H1 (cell line): ENCODE results near the gene IL36B. TPM values are rescaled to one million over a fixed set of nuclear protein-coding genes. Genes with fewer than 3 reads are reported as not detected.

Experiments
- CTCF ChIA-PET: fragments of 300-600 bp; sonication (Branson Sonifier 250); formaldehyde crosslinking; loops from one replicate; lab custom pipeline; 2021; ENCODE audit not compliant: partially characterized antibody; lab: Charles Lee
- POLR2A ChIA-PET: fragments of 300-600 bp; sonication (Branson Sonifier 250); formaldehyde crosslinking; loops from one replicate; lab custom pipeline; 2021; ENCODE audit warnings: inconsistent platforms; ENCODE audit not compliant: partially characterized antibody; lab: Charles Lee
- DNase-seq, 2 experiments: peaks; one replicate each; pipeline versions ENCODE4 v3.0.0 to v3.0.0-alpha.2; 2010 to 2022; ENCODE audit warnings: low spot score in 2 of 2, low read depth in 1 of 2, mixed read lengths in 1 of 2
- FAIRE-seq: peaks from 2 replicates; lab custom pipeline; 2011; peaks lifted over from hg19 to GRCh38; lab: Jason Lieb, UNC
- H2AFZ ChIP-seq: 2 replicates; pipeline ENCODE4 v1.8.1; 2012; ENCODE audit warnings: low read length, inconsistent platforms
- H2AK5ac ChIP-seq: 2 replicates; pipeline ENCODE4 v1.6.1; 2013; ENCODE audit warnings: low read depth, low read length
- H2BK120ac ChIP-seq: replicated peaks from 2 replicates; pipeline ENCODE3; 2013; ENCODE audit warnings: low read depth, low read length, inconsistent platforms
- H2BK12ac ChIP-seq: 2 replicates; pipeline ENCODE4 v1.6.1; 2013; ENCODE audit warnings: low read depth, low read length
- H2BK15ac ChIP-seq: 2 replicates; pipeline ENCODE4 v1.6.1; 2013; ENCODE audit warnings: low read length
- H2BK20ac ChIP-seq: 2 replicates; pipeline ENCODE4 v1.6.1; 2013; ENCODE audit warnings: low read length
- H2BK5ac ChIP-seq: 2 replicates; pipeline ENCODE4 v1.6.1; 2013; ENCODE audit warnings: low read depth, low read length
- H3K14ac ChIP-seq: 2 replicates; pipeline ENCODE4 v1.6.1; 2013; ENCODE audit warnings: inconsistent platforms; ENCODE audit not compliant: insufficient read length
- H3K18ac ChIP-seq: 2 replicates; pipeline ENCODE4 v1.6.1; 2013; ENCODE audit warnings: low read length; ENCODE audit errors: extremely low read depth
- H3K23ac ChIP-seq: 2 replicates; pipeline ENCODE4 v1.6.1; 2013; ENCODE audit warnings: inconsistent platforms; ENCODE audit not compliant: insufficient read length
- H3K23me2 ChIP-seq: 2 replicates; pipeline ENCODE4 v1.6.1; 2013; ENCODE audit warnings: low read depth, low read length
- H3K27ac ChIP-seq: 2 replicates; pipeline ENCODE4 v1.6.1; 2011; ENCODE audit warnings: low read depth, low read length, inconsistent platforms
- H3K27me3 ChIP-seq, 4 experiments: replicated peaks in 1 of 4; 1 replicate in 1 of 4; 2 replicates in 3 of 4; pipeline versions ENCODE4 v1.6.1 to v1.8.1; 2011 to 2013; ENCODE audit warnings: low read length in 3 of 4, mild to moderate bottlenecking in 3 of 4, inconsistent platforms in 2 of 4, mixed read lengths in 2 of 4, moderate library complexity in 1 of 4; ENCODE audit not compliant: control insufficient read depth in 3 of 4, insufficient read depth in 3 of 4; ENCODE audit errors: extremely low read depth in 1 of 4
- H3K36me3 ChIP-seq, 4 experiments: 2 replicates each; pipeline versions ENCODE4 v1.6.1 to v1.8.1; 2011 to 2013; ENCODE audit warnings: mild to moderate bottlenecking in 4 of 4, low read length in 3 of 4, moderate library complexity in 2 of 4, control low read depth in 1 of 4, inconsistent platforms in 1 of 4; ENCODE audit not compliant: insufficient read depth in 4 of 4, control insufficient read depth in 2 of 4
- H3K4ac ChIP-seq: replicated peaks from 2 replicates; pipeline ENCODE3; 2013; ENCODE audit warnings: low read length, low read depth, mixed read lengths, inconsistent platforms; ENCODE audit not compliant: insufficient read length
- H3K4me1 ChIP-seq, 4 experiments: replicated peaks in 1 of 4; 1 replicate in 1 of 4; 2 replicates in 3 of 4; pipeline versions ENCODE4 v1.6.1 to v1.8.1; 2011 to 2013; ENCODE audit warnings: low read length in 3 of 4, inconsistent platforms in 2 of 4, mixed read lengths in 1 of 4; ENCODE audit not compliant: insufficient read depth in 4 of 4, control insufficient read depth in 3 of 4
- H3K4me2 ChIP-seq, 2 experiments: 2 replicates each; pipeline versions ENCODE4 v1.6.1 to v1.8.1; 2011 to 2013; ENCODE audit warnings: low read depth in 2 of 2, low read length in 2 of 2, control low read depth in 1 of 2, inconsistent platforms in 1 of 2, mild to moderate bottlenecking in 1 of 2; ENCODE audit not compliant: insufficient read depth in 1 of 2
- H3K4me3 ChIP-seq, 4 experiments: fragments of 200-600, 300-600 bp in 1 of 4; sonication (generic), shearing (Covaris generic), sonication (Bioruptor Twin) in 1 of 4; 2 replicates each; pipeline versions ENCODE4 v1.5.1 to v1.8.1; 2011 to 2016; ENCODE audit warnings: low read length in 4 of 4, low read depth in 3 of 4, control low read depth in 2 of 4, inconsistent platforms in 2 of 4, mild to moderate bottlenecking in 2 of 4, mixed read lengths in 1 of 4, moderate library complexity in 1 of 4; ENCODE audit not compliant: insufficient read depth in 2 of 4; ENCODE audit errors: extremely low read depth in 1 of 4
- H3K56ac ChIP-seq: replicated peaks from 2 replicates; pipeline ENCODE3; 2013; ENCODE audit warnings: low read depth, mild to moderate bottlenecking, mixed read lengths, low read length, inconsistent platforms; ENCODE audit not compliant: insufficient read length
- H3K79me1 ChIP-seq: 2 replicates; pipeline ENCODE4 v1.6.1; 2013; ENCODE audit warnings: low read depth, low read length, control low read depth
- H3K79me2 ChIP-seq, 2 experiments: 2 replicates each; pipeline versions ENCODE4 v1.6.1 to v1.8.1; 2012 to 2013; ENCODE audit warnings: low read length in 2 of 2, mild to moderate bottlenecking in 2 of 2, inconsistent platforms in 1 of 2; ENCODE audit not compliant: insufficient read depth in 2 of 2, control insufficient read depth in 1 of 2
- H3K9ac ChIP-seq, 4 experiments: replicated peaks in 1 of 4; 1 replicate in 1 of 4; 2 replicates in 3 of 4; pipeline versions ENCODE4 v1.6.1 to v1.8.1; 2011 to 2013; ENCODE audit warnings: low read depth in 3 of 4, low read length in 3 of 4, control low read depth in 2 of 4, mild to moderate bottlenecking in 2 of 4, moderate library complexity in 2 of 4, inconsistent platforms in 1 of 4; ENCODE audit errors: extremely low read depth in 1 of 4
- H3K9me3 ChIP-seq, 2 experiments: 2 replicates each; pipeline versions ENCODE4 v1.6.1 to v1.8.1; 2012 to 2013; ENCODE audit warnings: mild to moderate bottlenecking in 2 of 2, moderate library complexity in 2 of 2, control low read depth in 1 of 2, inconsistent platforms in 1 of 2, low read depth in 1 of 2, low read length in 1 of 2, mixed read lengths in 1 of 2; ENCODE audit not compliant: insufficient read depth in 2 of 2
- H4K20me1 ChIP-seq, 2 experiments: replicated peaks in 1 of 2; 2 replicates each; pipeline versions ENCODE3 to v1.8.1; 2011 to 2013; ENCODE audit warnings: inconsistent platforms in 2 of 2, low read length in 2 of 2, mild to moderate bottlenecking in 1 of 2; ENCODE audit not compliant: insufficient read depth in 2 of 2, control insufficient read depth in 1 of 2
- H4K5ac ChIP-seq: 2 replicates; pipeline ENCODE4 v1.6.1; 2013; ENCODE audit warnings: low read length, low read depth, mixed read lengths, inconsistent platforms; ENCODE audit not compliant: insufficient read length
- H4K8ac ChIP-seq: 2 replicates; pipeline ENCODE4 v1.8.0; 2013; ENCODE audit warnings: mild to moderate bottlenecking, moderate library complexity, low read length, inconsistent platforms; ENCODE audit not compliant: insufficient read depth; ENCODE audit errors: extremely low read depth
- H4K91ac ChIP-seq: replicated peaks from 2 replicates; pipeline ENCODE3; 2013; ENCODE audit warnings: low read length, mixed read lengths, inconsistent platforms; ENCODE audit not compliant: insufficient read length
- BACH1 ChIP-seq: IDR thresholded peaks from 2 replicates; pipeline ENCODE4 v1.6.1; 2012; ENCODE audit warnings: low read length, improper control_type of control experiment
- CREB1 ChIP-seq: IDR thresholded peaks from 2 replicates; pipeline ENCODE4 v1.6.1; 2012; ENCODE audit warnings: inconsistent platforms
- FOSL1 ChIP-seq: IDR thresholded peaks from 2 replicates; pipeline ENCODE4 v1.6.1; 2011; ENCODE audit warnings: mild to moderate bottlenecking, low read depth, low read length, moderate library complexity; ENCODE audit not compliant: insufficient read depth
- GABPA ChIP-seq: IDR thresholded peaks from 2 replicates; pipeline ENCODE4 v1.6.1; 2011; ENCODE audit warnings: mild to moderate bottlenecking, low read length, moderate library complexity, borderline replicate concordance; ENCODE audit not compliant: insufficient read depth
- JUN ChIP-seq: IDR thresholded peaks from 2 replicates; pipeline ENCODE4 v1.6.1; 2011; ENCODE audit warnings: low read depth, mild to moderate bottlenecking, improper control_type of control experiment, low read length
- NRF1 ChIP-seq: IDR thresholded peaks from 2 replicates; pipeline ENCODE4 v1.6.1; 2011; ENCODE audit warnings: mild to moderate bottlenecking, low read depth, low read length, improper control_type of control experiment
- POLR2A ChIP-seq, 2 experiments: IDR thresholded peaks; 1 replicate in 1 of 2; 2 replicates in 1 of 2; pipeline ENCODE4 v1.6.1; 2011; ENCODE audit warnings: low read depth in 2 of 2, low read length in 2 of 2, mild to moderate bottlenecking in 2 of 2; ENCODE audit errors: control extremely low read depth in 1 of 2
- POU5F1 ChIP-seq: IDR thresholded peaks from 2 replicates; pipeline ENCODE4 v1.6.1; 2011; ENCODE audit warnings: low read depth, mild to moderate bottlenecking, low read length, moderate library complexity
- RBBP5 ChIP-seq: IDR thresholded peaks from 2 replicates; pipeline ENCODE4 v1.7.1; 2012; ENCODE audit warnings: low read depth, mild to moderate bottlenecking, inconsistent platforms, low read length, moderate library complexity, borderline replicate concordance
- RNF2 ChIP-seq: fragments of 200-900, 300-1000 bp; sonication (generic); IDR thresholded peaks from 2 replicates; pipeline ENCODE4 v1.7.1; 2016; ENCODE audit warnings: borderline replicate concordance, low read depth, mild to moderate bottlenecking, antibody characterized with exemption, low read length; ENCODE audit not compliant: poor library complexity, severe bottlenecking; ENCODE audit errors: missing control alignments
- RXRA ChIP-seq: IDR thresholded peaks from 2 replicates; pipeline ENCODE4 v1.6.1; 2011; ENCODE audit warnings: low read depth, mild to moderate bottlenecking, low read length, moderate library complexity; ENCODE audit not compliant: insufficient read depth
- SRF ChIP-seq: IDR thresholded peaks from 2 replicates; pipeline ENCODE4 v1.6.1; 2011; ENCODE audit warnings: mild to moderate bottlenecking, low read depth, low read length, moderate library complexity
- SUZ12 ChIP-seq: fragments of 200-600 bp; sonication (generic); IDR thresholded peaks from 2 replicates; pipeline ENCODE4 v1.6.1; 2012; ENCODE audit warnings: mild to moderate bottlenecking, inconsistent platforms, low read length, moderate library complexity, mixed read lengths
- ZNF274 ChIP-seq: IDR thresholded peaks from 2 replicates; pipeline ENCODE4 v1.7.0; 2012; ENCODE audit warnings: low read length, borderline replicate concordance; ENCODE audit errors: extremely low read depth
- WGBS, 2 experiments: shearing (Covaris generic) in 1 of 2; methylation state at CpG; one replicate each; pipeline versions ENCODE4 v1.1.6 to v1.1.7; 2013 to 2015; ENCODE audit warnings: low lambda C conversion rate in 2 of 2, mixed read lengths in 2 of 2, inconsistent platforms in 1 of 2, low coverage in 1 of 2, missing lambda C conversion rate in 1 of 2; ENCODE audit not compliant: insufficient replicate concordance in 2 of 2, insufficient coverage in 1 of 2, insufficient read length in 1 of 2; ENCODE audit errors: extremely low coverage in 1 of 2, missing lambda C conversion rate in 1 of 2; 5-methylcytosine and 5-hydroxymethylcytosine counted together
- polyA plus RNA-seq, 7 experiments: library from polyadenylated mRNA; depleted of rRNA in 3 of 7; stranded (reverse) in 5 of 7; unstranded in 2 of 7; fragments of >200 nt in 5 of 7; fragments of 200-250 nt in 2 of 7; gene quantifications; 1 replicate in 5 of 7; 2 replicates in 1 of 7; 4 replicates in 1 of 7; pipeline versions ENCODE4 v1.2.1 to v1.2.3, GENCODE V29; 2011 to 2013; ENCODE audit warnings: missing spikeins in 2 of 7, mixed read lengths in 2 of 7
- total RNA-seq: library from RNA; stranded (reverse); fragmentation: NEBNext Ultra II Directional; extraction: Animal tissue kit (Norgen Biotek cat#: 25700); gene quantifications from 2 replicates; pipeline ENCODE4 v1.2.1, GENCODE V29; 2021

The IL36B gene
- total and polyA plus RNA-seq, 2 of the 8 experiments (the other 6 are each of a cell fraction or from before 2014, with no cell fraction given) = not detected

DNA sequence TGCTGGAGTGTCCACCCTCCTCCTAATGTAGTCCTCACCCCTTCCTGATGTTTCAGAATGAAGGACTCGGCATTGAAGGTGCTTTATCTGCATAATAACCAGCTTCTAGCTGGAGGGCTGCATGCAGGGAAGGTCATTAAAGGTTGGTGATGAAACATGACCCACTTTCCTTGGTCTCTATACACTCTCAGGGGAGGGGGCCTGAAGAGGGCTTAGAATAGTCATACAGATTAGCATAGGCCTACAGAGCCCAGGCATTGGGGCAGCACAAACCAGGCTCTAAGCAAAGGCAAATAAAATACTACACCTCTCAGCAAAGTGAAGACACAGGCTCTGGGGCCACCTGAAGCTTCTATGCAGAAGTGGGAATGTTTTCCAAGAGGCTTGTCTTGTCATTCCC, 8.1 kb upstream of the IL36B start:
- DNase-seq (no peak), FAIRE-seq (no peak)
- no peak overlapping the region for H3K9ac ChIP-seq
- H2BK12ac ChIP-seq = no peak overlapping the region
- no peak overlapping the region for H2BK15ac ChIP-seq
- H2BK5ac ChIP-seq = no peak overlapping the region
- H4K20me1 ChIP-seq = peaks cover 0 to 2% of the 10 kb centered on the region in 2 experiments
- H3K79me2 ChIP-seq = no peaks in the 10 kb centered on the region
- H3K23me2 ChIP-seq = no peaks in the 10 kb centered on the region; the same call in 1 of the 2 replicates
- no peak overlapping the region for H2BK120ac ChIP-seq
- H3K9me3 ChIP-seq = peaks cover 4 to 6% of the 10 kb centered on the region in 2 experiments; a peak in 1 of 4 replicates
- no peak overlapping the region for H4K5ac ChIP-seq
- no peaks in the 10 kb centered on the region for H3K27me3 ChIP-seq
- no peak overlapping the region for H3K14ac ChIP-seq
- H3K27ac ChIP-seq = no peak overlapping the region
- H3K56ac ChIP-seq = no peak overlapping the region
- 57% methylated on average over 1 of the region's 1 CpG; no CpG with 5 or more reads in 1 of the 2 experiments for WGBS, 2 experiments
- no peak overlapping the region for H3K4me3 ChIP-seq
- no peaks in the 10 kb centered on the region for H3K4me1 ChIP-seq
- H3K4me2 ChIP-seq = no peak overlapping the region; a peak in 1 of 4 replicates
- ChIA-PET CTCF (interaction anchor here (1.2 kb wide), 1 partner anchor 81 kb away, joined by 3 read pairs; no protein-coding TSS in a partner anchor), POLR2A (interaction anchor here (0.9 kb wide), 1 partner anchor 138 kb away, joined by 3 read pairs; no protein-coding TSS in a partner anchor)
- H3K18ac ChIP-seq = no peak overlapping the region
- no peaks in the 10 kb centered on the region for H3K36me3 ChIP-seq
- H2BK20ac ChIP-seq = no peak overlapping the region
- no peak overlapping the region for H3K23ac ChIP-seq
- no peaks in the 10 kb centered on the region for H3K79me1 ChIP-seq
- H4K91ac ChIP-seq = no peak overlapping the region
- no peak overlapping the region for H4K8ac ChIP-seq
- H2AK5ac ChIP-seq = no peak overlapping the region
- H2AFZ ChIP-seq = no peak overlapping the region
- H3K4ac ChIP-seq = no peak overlapping the region
- TF ChIP-seq ZNF274 = no peak
- no peak for TF ChIP-seq RXRA
- TF ChIP-seq RBBP5 = no peak
- TF ChIP-seq POU5F1 = no peak
- TF ChIP-seq NRF1 = no peak
- no peak for TF ChIP-seq GABPA
- TF ChIP-seq BACH1 = no peak
- no peak for TF ChIP-seq FOSL1
- TF ChIP-seq CREB1 = no peak
- no peak for TF ChIP-seq SUZ12
- no peak for TF ChIP-seq JUN
- TF ChIP-seq SRF = no peak
- TF ChIP-seq RNF2 = no peak
- no peak for TF ChIP-seq POLR2A (IDR thresholded peaks at IDR 0.05; ENCODE audit: control extremely low read depth in 1 of 2, low read depth in 2 of 2, low read length in 2 of 2)
